GM19328 (cell line): ENCODE measurements around the gene CPNE4.
"Not testable (repeated sequence)": the region's sequence is repeated elsewhere in the genome, so short reads cannot be mapped to it uniquely, and the experiment has no call there.

Source experiments
- ATAC-seq: cut with Tn5 transposase; IDR thresholded peaks from one replicate; pipeline ENCODE4 v1.9.1; 2021; ENCODE audit warnings: mild to moderate bottlenecking, moderate library complexity; ENCODE audit not compliant: unreplicated experiment

Gene CPNE4

GRCh38 chr3:132034486-132035464 is at the start of gene CPNE4:
CPNE4 (minus strand) TSS chr3:132035014.
- ATAC-seq: no peak

DNA sequence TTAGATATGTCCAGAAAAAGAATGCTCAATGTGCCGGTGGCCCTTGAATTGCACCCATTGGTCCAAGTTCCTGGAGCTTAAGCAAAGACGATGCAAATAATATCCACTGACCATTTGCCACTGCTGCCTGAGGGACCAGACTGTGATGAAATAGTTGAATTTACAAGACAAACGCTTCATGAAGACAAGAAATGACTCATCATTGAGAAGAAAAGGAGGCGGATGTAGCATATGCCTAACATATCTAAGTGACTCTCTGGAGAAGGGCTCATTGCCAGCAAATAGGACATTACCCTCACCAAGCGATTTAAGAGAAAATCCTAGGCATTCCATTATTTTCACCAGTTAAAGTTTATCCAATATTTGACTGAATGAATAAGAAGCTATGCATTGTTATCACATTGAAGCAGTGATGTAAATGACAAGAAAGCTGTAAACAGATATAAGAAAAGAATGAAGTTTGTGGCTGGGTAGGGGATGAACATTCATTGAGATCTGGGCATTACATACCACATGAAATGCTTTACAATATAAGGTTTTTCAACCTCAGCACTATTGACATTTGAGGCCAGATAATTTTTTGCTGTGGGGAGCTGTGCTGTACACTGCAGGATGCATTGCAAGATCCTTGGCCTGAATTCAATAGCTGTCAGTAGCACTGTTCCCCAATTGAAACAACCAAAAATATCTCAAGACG is 48.9 kb upstream of the CPNE4 start:
- no peak for ATAC-seq

GRCh38 chr3:132083159-132083558 is 48.3 kb upstream of the CPNE4 start:
- no peak for ATAC-seq

DNA sequence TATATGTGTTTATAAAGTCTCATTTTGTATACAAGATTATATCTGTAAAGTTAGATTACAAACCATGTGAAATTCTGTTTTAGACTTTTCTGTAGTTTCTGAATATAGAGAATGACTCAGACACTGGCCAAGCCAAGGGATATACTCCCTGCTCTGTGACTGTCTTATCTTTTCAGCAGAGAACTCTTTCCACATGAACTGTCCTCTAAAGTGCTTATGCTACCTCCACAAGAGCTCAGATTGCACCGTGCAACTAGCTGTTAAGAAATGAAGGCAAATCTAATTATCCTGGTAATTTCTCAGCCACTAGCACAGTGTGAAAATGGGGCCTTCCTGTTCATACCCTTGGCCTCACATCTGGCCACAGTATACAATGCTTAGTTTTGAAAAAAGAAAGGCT is 44.3 kb upstream of the CPNE4 start:
- ATAC-seq: no peak

DNA sequence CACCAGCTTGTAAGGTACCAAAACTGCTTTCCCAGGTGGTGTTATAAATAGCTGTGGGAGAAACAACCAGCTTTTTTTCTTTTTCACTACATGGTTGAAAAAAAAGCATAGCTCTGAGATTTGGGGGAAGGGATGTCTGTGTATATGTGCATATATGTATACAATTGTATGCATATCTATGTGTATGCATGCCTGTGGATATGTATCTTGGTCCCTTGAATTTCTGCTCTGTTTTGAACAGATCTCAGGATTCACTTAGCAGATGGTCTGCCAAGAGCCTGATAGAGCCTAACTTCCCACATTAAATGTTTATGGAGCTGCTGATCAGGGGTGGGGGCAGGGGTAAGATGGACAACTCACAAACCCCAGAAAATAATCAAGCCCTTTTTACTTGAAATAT is 39.0 kb upstream of the CPNE4 start:
- ATAC-seq: no peak

DNA sequence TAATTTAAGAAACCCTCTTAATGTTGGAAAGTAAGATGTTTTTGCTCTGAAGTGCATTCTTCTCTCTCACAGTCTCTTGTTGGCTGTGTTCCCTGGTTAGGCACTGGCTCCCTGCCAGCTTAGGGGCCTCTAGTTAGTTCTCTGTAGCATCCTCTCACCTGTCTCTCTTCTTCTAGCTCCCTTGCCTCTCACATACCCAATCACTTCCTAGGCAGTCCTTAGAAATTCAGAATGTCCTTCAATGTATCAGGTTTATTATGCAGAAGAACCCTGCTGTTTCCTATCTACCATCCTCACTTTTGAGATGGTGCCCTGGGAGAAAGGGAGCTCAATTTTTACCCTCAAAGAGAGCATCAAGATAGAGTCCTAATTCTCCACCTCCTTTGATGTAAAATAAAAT is 36.2 kb upstream of the CPNE4 start:
- no peak for ATAC-seq

DNA sequence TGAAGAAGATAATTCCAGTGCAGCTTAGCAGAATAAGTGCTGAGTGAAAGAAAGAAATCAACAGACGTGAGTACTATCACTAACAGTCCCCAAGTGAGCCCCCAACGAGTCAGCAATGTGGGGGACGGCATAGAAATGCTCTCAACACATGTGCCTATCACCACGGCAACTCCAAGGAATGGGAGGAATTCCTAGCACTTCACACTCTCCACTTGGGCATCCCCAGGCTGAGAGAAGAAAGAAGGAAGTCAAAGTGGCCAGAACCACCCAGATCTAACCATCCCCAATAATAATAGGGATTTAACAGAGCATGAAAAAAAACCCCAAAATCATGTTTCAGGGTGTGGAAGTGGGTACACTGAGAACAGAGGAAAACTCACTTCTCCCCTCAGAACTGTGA is 29.3 kb upstream of the CPNE4 start:
- ATAC-seq: no peak

GRCh38 chr3:132062535-132062934 is 27.7 kb upstream of the CPNE4 start:
- ATAC-seq: no peak

DNA sequence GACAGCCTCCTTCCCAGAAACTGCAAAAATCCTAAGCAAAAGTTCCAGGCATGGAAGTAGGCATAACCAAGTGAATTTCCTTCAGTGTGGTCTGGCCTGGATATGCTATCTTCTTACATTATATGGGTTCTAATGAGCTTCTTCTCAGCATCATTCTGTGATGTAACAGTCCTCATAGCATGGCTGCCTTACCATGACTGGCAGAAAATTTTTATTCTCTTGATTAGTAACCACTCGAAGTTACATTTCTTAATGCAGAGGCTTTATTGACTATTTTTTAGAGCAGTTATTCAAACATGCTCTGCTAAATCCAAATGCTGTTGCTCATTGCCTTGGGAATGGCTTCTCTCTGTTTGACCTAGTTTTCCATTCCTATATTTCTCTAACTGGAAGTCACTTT is 21.1 kb upstream of the CPNE4 start:
- ATAC-seq: no peak

DNA sequence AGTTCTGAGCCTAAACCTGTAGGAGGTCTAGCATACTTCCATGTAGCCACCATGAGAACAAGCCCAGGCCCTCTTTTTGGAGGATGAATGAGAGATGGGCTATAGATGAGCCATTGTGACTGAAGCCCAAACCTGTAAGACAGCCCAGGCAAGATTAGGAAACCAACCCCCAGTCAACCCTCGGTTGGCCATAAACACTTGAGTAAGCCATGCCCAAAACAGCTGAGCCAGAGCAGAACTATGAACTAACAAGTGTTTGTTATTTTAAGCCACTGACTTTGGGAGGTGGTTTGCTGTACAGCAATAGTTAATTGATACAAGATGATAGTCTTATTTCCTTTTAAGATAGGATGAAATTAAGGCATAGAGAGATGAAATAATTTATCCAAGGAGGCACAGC is 12.4 kb upstream of the CPNE4 start:
- ATAC-seq: no peak

DNA sequence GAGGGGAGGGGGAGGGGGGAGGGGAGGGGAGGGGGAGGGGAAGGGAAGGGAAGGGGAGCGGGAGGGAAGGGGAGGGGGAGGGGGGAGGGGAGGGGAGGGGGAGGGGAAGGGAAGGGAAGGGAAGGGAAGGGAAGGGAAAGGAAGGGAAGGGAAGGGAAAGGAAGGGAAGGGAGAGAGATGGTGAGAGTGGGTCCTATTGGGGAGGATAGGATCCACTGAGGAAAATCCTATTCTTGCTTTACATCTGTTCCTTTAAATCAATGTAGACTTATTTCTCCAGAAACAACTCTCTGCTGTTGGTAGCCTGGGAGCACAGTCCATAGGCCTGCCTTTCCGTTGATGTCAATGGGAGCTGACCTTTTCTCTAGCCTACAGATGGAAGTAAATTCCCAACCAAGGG is 10.1 kb upstream of the CPNE4 start:
- not testable (repeated sequence) for ATAC-seq

GRCh38 chr3:132042681-132043080 is 7.9 kb upstream of the CPNE4 start:
- ATAC-seq: no peak

DNA sequence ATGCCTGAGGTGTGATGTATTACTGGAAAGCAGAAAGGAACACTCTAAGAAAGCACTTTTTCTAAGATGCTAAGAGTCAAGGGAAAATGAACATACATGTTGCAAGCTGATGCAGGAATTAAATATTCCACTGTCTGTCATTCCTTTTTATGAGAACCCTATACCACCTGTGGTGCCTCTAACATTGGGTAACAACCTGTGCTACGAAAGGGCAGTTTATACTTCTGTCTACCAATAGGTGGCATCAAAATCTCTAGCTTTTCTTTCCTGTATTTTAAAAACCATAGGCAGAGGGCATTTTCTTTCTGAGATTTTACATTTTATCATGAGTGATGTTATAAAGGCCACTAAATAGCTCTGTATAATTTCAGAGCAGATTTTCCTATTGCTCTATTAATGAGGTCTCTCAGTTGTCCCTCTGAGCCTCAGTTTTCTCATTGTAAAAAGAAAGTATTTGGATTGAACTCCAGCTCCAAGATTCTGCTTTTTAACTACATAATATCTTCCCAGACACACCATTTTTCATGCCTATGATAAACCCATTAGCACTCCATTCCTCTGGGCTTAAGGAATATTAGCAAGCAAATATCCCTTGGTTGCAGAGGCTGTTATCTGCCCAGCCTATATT is 3.5 kb upstream of the CPNE4 start:
- no peak for ATAC-seq

- ATAC-seq: no peak
Observed at GRCh38 chr3:132037581-132037980, 2.8 kb upstream of the CPNE4 start.

GRCh38 chr3:132037056-132037455 is 2.2 kb upstream of the CPNE4 start:
- ATAC-seq: no peak

GRCh38 chr3:132034097-132034485 is 723 bp downstream of the CPNE4 start:
- ATAC-seq: no peak

DNA sequence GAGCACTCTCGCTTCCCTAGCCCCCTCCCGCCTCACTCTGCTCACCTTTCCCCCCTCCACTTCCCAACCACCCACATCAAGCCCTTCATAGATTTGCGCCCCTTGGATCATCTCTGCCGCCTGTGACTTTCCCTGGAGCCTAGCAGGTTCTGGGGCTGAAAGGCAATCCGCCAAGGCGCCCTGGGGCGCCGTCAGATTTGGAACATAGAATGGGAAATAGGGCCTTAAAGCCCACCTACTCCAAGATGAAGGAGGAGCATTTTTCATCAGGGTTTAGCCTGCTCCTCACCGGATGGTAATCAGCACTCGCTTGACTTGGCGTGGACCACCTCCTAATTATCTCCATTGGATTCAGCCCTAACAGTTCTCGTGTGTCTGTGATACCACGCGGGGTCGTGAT is 1.3 kb downstream of the CPNE4 start:
- ATAC-seq: no peak

- ATAC-seq: no peak
Observed at GRCh38 chr3:132032959-132033358, 1.9 kb downstream of the CPNE4 start.

- peak; percentile 79 for ATAC-seq
Observed at GRCh38 chr3:132029182-132029902, 5.5 kb downstream of the CPNE4 start.

DNA sequence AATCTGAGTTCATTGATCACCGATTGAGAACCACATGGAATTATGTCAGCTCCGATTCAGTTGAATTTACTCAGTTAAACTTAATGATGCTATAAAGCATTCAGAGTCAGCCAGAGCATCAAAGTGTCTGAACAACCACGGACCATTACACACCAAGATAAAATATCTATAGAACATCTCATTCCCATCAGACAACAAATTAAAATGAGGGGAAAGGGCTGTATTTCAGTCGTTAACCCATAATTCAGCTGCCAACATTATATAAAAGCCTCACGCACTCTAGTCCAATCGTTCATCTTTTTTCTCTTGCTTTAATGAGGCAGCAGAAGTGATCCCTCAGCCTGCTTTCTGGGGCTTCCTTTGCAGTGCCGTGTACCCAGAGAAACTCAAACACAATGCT is 11.9 kb downstream of the CPNE4 start:
- ATAC-seq: no peak

DNA sequence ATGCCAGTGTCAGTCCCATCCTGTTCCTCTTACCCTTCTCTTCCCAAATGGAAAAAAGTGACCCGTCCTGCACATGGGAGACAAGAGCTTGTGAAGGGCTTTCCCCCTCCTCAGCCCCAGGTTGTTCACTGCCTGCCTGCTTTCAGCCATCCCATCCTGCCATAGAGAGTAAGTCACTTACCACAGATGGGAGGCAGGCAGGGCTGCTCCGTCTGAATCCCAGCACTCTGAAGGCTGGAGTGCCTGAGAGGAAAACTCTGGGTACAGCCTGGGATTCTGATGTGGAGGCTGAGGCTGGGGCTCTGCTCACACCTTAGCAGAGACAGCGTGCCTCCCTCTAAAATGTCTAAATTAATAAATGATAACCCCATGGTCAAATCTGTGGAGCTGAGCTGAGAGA is 14.8 kb downstream of the CPNE4 start:
- no peak for ATAC-seq
